Aorta (tissue), 5 donors: ENCODE results near the gene PLXNA4. TPM values are rescaled to one million over a fixed set of nuclear protein-coding genes. Genes with fewer than 3 reads are reported as not detected.
A peak's percentile ranks its signal among the peaks of the same experiment; 100 is the strongest.

Source experiments
- ATAC-seq: fragments of 200-7000 bp; cut with Tn5 transposase; one replicate; pipeline ENCODE4 v1.9.1; 2022; ENCODE audit warnings: moderate library complexity; ENCODE audit not compliant: low FRiP score
- DNase-seq, 2 donors: peaks; one replicate each; pipeline ENCODE4 v3.0.0-alpha.2; 2020
- H3K27ac ChIP-seq, 2 donors: one replicate each; pipeline ENCODE4 v1.5.1; 2013; ENCODE audit warnings: low read length in 2 of 2, mild to moderate bottlenecking in 2 of 2, moderate library complexity in 2 of 2, control low read depth in 1 of 2, inconsistent platforms in 1 of 2, low read depth in 1 of 2
- H3K27me3 ChIP-seq, 2 donors: one replicate each; pipeline ENCODE4 v1.6.1; 2013; ENCODE audit warnings: control low read depth in 1 of 2, low read length in 1 of 2, mild to moderate bottlenecking in 1 of 2, moderate library complexity in 1 of 2; ENCODE audit not compliant: insufficient read depth in 2 of 2, control insufficient read depth in 1 of 2
- H3K36me3 ChIP-seq, 2 donors: one replicate each; pipeline ENCODE4 v1.6.1; 2013; ENCODE audit warnings: control low read depth in 1 of 2, low read length in 1 of 2, mild to moderate bottlenecking in 1 of 2; ENCODE audit not compliant: insufficient read depth in 2 of 2, control insufficient read depth in 1 of 2
- H3K4me1 ChIP-seq, 2 donors: one replicate each; pipeline ENCODE4 v1.6.1; 2013; ENCODE audit warnings: low read length in 2 of 2, control low read depth in 1 of 2, mild to moderate bottlenecking in 1 of 2, moderate library complexity in 1 of 2; ENCODE audit not compliant: insufficient read depth in 2 of 2, control insufficient read depth in 1 of 2
- H3K4me3 ChIP-seq, 2 donors: one replicate each; pipeline ENCODE4 v1.5.1; 2013; ENCODE audit warnings: low read length in 2 of 2, control low read depth in 1 of 2, mild to moderate bottlenecking in 1 of 2
- H3K9me3 ChIP-seq: one replicate; pipeline ENCODE4 v1.6.1; 2013; ENCODE audit warnings: mild to moderate bottlenecking, low read length; ENCODE audit not compliant: control insufficient read depth
- WGBS, 2 donors: extraction: QIAGEN DNeasy Blood & Tissue Kit; methylation state at CpG; one replicate each; pipeline ENCODE4 v1.1.7; 2013; 5-methylcytosine and 5-hydroxymethylcytosine counted together
- intact Hi-C, 2 donors: fragments of 100-400 bp; cut with DNase I; formaldehyde crosslinking; loops; one replicate each; pipeline versions ENCODE4 v1.14.2 to v1.15.0; 2022
- long read RNA-seq, 2 donors: library from polyadenylated mRNA; unstranded; transcript quantifications; one replicate each; pipeline ENCODE4 v2.0.0, GENCODE V29; 2020 to 2021
- polyA plus RNA-seq, 2 donors: library from polyadenylated mRNA; stranded (reverse); fragments of 200-250 nt; gene quantifications; one replicate each; pipeline ENCODE4 v1.2.3, GENCODE V29; 2013
- total RNA-seq, 2 donors: library from RNA; stranded (reverse); fragmentation: NEBNext Ultra II Directional; extraction: Animal tissue kit (Norgen Biotek cat#: 25700); gene quantifications; one replicate each; pipeline ENCODE4 v1.2.1, GENCODE V29; 2021
- donor health status: healthy with polysubstance abuse.
- donor health status: Bipolar disorder and iron deficiency.
- donor health status: DM: no; HTN: no; CAD: no.
- donor health status: DM: no; HTN: no; CAD: no.
- donor health status: DM: yes; HTN: yes; CAD: no.

The PLXNA4 gene, protein sequence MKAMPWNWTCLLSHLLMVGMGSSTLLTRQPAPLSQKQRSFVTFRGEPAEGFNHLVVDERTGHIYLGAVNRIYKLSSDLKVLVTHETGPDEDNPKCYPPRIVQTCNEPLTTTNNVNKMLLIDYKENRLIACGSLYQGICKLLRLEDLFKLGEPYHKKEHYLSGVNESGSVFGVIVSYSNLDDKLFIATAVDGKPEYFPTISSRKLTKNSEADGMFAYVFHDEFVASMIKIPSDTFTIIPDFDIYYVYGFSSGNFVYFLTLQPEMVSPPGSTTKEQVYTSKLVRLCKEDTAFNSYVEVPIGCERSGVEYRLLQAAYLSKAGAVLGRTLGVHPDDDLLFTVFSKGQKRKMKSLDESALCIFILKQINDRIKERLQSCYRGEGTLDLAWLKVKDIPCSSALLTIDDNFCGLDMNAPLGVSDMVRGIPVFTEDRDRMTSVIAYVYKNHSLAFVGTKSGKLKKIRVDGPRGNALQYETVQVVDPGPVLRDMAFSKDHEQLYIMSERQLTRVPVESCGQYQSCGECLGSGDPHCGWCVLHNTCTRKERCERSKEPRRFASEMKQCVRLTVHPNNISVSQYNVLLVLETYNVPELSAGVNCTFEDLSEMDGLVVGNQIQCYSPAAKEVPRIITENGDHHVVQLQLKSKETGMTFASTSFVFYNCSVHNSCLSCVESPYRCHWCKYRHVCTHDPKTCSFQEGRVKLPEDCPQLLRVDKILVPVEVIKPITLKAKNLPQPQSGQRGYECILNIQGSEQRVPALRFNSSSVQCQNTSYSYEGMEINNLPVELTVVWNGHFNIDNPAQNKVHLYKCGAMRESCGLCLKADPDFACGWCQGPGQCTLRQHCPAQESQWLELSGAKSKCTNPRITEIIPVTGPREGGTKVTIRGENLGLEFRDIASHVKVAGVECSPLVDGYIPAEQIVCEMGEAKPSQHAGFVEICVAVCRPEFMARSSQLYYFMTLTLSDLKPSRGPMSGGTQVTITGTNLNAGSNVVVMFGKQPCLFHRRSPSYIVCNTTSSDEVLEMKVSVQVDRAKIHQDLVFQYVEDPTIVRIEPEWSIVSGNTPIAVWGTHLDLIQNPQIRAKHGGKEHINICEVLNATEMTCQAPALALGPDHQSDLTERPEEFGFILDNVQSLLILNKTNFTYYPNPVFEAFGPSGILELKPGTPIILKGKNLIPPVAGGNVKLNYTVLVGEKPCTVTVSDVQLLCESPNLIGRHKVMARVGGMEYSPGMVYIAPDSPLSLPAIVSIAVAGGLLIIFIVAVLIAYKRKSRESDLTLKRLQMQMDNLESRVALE (N-terminal part only)
- total RNA-seq, result 10 to 100 TPM; 22.7 to 30.1 TPM
- 1 to 10 TPM in 1 of 2 donors, under 1 TPM in 1; 0.59 to 1.3 TPM for polyA plus RNA-seq
- long read RNA-seq, donor 1, partial matches to known transcripts, result 10 of 46 reads
- long read RNA-seq, donor 1, other reads (novel, unspliced or antisense), result 36 of 46 reads
- long read RNA-seq, donor 2, partial matches to known transcripts, result 9 of 52 reads
- long read RNA-seq, donor 2, other reads (novel, unspliced or antisense), result 43 of 52 reads

DNA sequence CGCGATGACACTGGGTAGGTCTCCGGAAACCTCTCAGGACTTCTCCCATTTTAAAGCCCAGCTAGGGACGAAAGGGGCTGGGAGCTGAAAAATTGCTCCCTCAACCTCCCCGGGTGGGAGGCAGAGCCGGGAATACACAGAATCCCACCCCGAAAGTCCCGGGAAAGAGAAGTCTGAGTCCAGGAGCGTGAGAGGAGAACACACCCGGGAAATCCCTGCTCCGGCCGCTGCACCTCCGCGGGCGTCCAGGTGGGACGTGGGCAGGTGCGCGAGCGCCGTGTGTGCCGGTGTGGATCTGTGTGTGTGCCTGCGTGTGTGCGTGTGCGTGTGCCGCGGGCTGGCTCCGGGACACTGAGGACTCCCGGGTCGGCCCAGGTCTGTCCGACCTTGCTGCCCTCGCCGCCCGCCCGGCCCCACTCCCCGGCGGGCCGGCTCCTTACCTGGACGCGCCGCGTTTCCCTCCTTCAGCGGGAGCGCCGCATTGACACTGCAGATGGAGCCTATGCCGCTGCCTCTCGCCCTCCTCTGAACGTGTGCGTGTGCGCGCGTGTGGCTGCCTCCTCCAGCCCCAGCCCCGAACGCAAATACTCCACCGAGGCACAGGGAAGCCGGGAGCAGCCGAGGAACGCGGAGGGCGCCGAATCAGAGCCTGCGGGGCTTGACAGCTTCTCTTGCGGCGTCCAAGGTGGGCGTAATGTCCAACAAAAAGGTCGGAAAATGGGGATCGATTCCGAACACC is at the start of gene PLXNA4:
TSS of gene PLXNA4 (minus strand) at position 489 of the 739 bp plus-strand sequence. CDS start 67,777 bp downstream, outside the sequence.
- no peaks in the 10 kb centered on the region for H3K4me1 ChIP-seq
- peak within 1 kb of the TSS; percentile 61 to 87 for H3K4me3 ChIP-seq
- intact Hi-C loops, result loop anchor here in 1 of 2 donors (5.0 kb wide), 2 partner anchors 74 to 629 kb away; no protein-coding TSS in a partner anchor
- DNase-seq (peak; percentile 52 to 75), ATAC-seq (peak; percentile 19)
- H3K36me3 ChIP-seq, result no peaks in the 10 kb centered on the region
- no peak within 1 kb of the TSS for H3K27ac ChIP-seq
- no peaks in the 10 kb centered on the region for H3K27me3 ChIP-seq
- no peaks in the 10 kb centered on the region for H3K9me3 ChIP-seq
- 1% methylated on average over 66 to 67 of the region's 67 CpGs for WGBS, 2 donors

DNA sequence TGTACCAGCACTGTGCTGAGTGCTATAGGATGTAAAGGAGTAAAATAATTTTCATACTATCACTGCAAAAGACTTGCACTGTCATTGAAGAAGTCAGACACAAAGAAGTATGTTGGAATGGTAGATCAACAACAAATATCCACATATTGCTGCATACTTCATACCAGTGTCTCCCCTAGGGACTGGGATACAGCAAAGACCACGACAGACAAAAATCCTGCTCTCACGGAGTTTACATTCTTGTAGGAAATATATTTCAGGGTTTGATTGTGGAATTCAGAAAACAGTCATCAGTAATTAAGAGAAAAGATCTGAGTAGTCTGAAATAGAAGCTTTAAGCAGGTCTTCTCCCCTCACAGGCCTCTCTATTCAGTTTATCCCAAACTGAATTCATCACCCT is 49.4 kb upstream of the PLXNA4 start:
- Histone ChIP-seq H3K36me3 (no peaks in the 10 kb centered on the region), H3K4me1 (no peaks in the 10 kb centered on the region), H3K4me3 (no peak overlapping the region), H3K27ac (no peak overlapping the region), H3K9me3 (no peaks in the 10 kb centered on the region), H3K27me3 (peaks cover 0 to 2% of the 10 kb centered on the region in 2 donors)
- ATAC-seq (no peak), DNase-seq (no peak)
- WGBS, 2 donors, result 42 to 54% methylated on average over 2 of the region's 2 CpGs
- intact Hi-C loops, result no loop called here

DNA sequence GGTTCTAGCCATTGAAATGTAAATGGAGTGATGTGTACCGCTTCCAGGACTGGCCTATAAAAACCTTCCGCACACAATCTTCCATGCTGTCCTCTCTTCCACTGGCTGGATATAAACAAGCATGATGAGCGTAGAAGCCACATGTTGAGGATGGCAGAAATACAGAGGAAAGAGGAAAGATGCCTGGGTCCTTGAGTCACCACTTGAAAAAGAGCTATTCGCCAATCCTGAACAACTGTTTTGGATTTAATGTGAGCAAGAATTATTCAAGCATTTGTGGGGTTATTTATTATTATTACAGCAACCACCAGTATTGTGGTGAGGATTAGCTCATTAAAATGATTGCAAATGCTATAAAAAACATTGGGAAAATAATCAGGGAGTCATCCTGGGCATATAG is 45.8 kb upstream of the PLXNA4 start:
- Histone ChIP-seq H3K27ac (no peak overlapping the region), H3K36me3 (no peaks in the 10 kb centered on the region), H3K9me3 (peaks cover 4% of the 10 kb centered on the region), H3K4me1 (no peaks in the 10 kb centered on the region), H3K27me3 (peaks cover 0 to 2% of the 10 kb centered on the region in 2 donors), H3K4me3 (no peak overlapping the region)
- 90 to 93% methylated on average over 4 of the region's 4 CpGs for WGBS, 2 donors
- intact Hi-C loops, result no loop called here
- no peak for ATAC-seq
- DNase-seq, result no peak

DNA sequence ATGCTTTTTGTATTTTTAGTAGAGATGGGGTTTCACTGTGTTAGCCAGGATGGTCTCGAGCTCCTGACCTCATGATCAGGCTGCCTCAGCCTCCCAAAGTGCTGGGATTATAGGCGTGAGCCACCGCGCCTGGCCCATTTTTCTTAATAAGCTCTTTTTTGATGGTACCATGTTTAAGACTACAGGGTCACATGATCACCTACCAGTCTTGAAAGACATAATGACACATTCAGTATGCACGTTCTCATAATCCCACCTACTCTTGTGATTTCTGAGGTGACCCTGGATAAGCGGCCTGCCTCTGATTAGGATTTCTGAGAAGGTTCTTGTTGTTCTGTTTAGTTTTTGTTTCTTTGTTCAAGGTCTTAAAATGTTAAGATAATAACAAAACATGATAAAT is 43.7 kb upstream of the PLXNA4 start:
- DNase-seq, result no peak
- 94 to 95% methylated on average over 6 of the region's 6 CpGs for WGBS, 2 donors
- intact Hi-C loops, result no loop called here
- Histone ChIP-seq H3K27ac (no peak overlapping the region), H3K9me3 (peaks cover 4% of the 10 kb centered on the region), H3K36me3 (no peaks in the 10 kb centered on the region), H3K4me1 (no peaks in the 10 kb centered on the region), H3K27me3 (no peaks in the 10 kb centered on the region), H3K4me3 (no peak overlapping the region)
- no peak for ATAC-seq

DNA sequence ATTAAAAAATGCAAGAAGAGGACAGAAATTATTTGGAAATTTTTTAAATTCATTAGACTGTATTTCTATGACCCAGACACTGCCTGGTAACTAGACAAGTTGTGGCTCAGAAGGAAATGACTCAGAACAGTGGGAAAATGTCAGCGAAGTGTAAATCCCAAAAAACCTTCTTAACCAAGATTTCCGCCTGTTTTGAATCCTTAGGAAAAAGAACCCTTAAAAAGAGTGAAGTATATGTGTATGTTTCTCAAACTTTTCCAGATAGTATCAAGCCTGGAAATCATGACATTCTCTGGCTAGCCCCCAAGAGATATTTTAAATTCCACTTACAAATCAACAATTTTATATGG is 42.7 kb upstream of the PLXNA4 start:
- Histone ChIP-seq H3K4me1 (no peaks in the 10 kb centered on the region), H3K4me3 (no peak overlapping the region), H3K27me3 (no peaks in the 10 kb centered on the region), H3K27ac (no peak overlapping the region), H3K36me3 (no peaks in the 10 kb centered on the region), H3K9me3 (peaks cover 4% of the 10 kb centered on the region)
- no peak for ATAC-seq
- 55 to 59% methylated on average over 2 of the region's 2 CpGs for WGBS, 2 donors
- intact Hi-C loops, result no loop called here
- DNase-seq, result no peak

DNA sequence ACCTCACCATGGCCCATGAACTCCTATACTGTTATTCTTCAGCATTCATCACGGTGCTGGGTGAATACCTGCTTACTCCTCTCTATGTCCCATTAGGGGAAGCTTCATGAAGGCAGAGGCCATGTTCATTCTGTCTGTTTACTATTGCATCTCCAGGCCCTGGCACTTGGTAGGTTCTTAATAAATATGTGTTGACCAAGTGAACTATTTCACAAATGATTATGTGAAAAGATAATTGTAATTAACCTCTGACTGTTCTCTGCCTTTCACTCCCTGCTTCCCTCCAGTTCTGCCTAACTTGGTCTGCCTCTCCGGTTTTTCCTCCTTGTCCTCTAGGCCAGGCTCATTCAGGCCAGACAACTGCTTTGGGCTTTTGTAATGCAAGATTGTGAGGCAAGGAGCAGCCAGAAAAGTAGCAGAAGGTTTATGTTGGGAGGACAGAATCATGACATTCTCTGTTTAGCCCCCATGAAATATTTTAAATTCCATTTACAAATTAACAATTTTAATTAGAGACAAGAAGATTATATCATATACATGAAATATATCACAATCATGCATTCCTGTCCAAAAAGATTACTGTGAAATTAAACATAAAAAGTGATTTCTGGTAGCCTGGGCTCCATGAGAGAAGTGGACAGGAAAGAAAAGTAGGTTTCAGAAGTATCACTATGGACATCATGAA is 42.1 kb upstream of the PLXNA4 start:
- ATAC-seq (no peak), DNase-seq (no peak)
- Histone ChIP-seq H3K27ac (no peak overlapping the region), H3K4me1 (no peaks in the 10 kb centered on the region), H3K36me3 (no peaks in the 10 kb centered on the region), H3K27me3 (no peaks in the 10 kb centered on the region), H3K9me3 (peaks cover 4% of the 10 kb centered on the region), H3K4me3 (no peak overlapping the region)
- intact Hi-C loops, result no loop called here
- 72 to 77% methylated on average over 2 of the region's 2 CpGs for WGBS, 2 donors

DNA sequence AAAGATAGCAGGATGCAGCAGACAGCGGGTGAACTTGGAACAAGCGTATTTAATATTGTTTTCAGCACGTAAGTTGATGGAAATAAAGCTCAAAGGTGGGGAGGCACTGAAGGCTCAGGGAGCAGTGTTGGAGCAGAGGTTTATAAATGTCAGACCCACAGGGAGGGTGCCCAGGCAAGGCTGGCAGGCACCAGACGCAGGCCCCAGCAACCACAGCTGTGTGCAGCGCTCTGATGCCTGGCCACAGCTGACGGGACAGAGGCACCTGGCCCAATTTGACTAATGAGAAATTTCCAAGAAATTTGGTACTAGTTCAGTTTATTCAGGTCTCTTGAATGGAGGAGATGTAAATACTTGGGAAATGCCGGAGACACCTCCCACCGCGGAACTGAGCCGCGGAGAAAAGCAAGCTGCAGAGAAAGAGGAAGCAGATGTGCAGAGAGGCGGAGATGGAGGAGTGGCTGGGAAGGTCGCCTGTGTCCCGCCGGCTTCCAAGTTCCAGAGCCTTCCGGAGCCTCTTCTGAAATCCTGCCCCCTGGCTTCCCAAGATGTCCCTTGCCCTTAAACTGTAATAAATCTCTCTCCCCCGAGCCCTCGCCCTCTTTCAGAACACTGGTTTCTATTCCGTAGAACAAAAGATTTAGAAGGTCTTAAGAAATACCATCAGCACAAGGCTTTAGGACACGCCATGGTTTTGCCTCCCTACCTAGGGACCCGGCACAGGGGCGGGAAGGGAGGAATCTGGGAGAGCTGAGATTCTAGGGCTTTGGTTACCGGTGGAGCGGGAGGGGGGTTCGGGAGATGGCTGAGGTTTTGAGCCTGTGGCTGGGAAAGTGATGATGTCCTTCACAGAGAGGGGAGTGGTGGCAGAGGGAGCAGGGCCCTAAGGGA is 38.4 kb upstream of the PLXNA4 start:
- DNase-seq (peak; percentile 71 to 77), ATAC-seq (peak; percentile 60)
- Histone ChIP-seq H3K27me3 (no peaks in the 10 kb centered on the region), H3K27ac (no peak overlapping the region), H3K4me1 (no peaks in the 10 kb centered on the region), H3K9me3 (peaks cover 4% of the 10 kb centered on the region), H3K36me3 (no peaks in the 10 kb centered on the region), H3K4me3 (peak overlapping the region in 1 of 2 donors; percentile 28)
- 11% methylated on average over 25 of the region's 25 CpGs for WGBS, 2 donors
- intact Hi-C loops, result no loop called here
